Activated naive CD4-positive, alpha-beta T cell treated with anti-CD3 and anti-CD28 coated beads, Interleukin-2, amount 50 U/mL, for 72 hours (primary cell): ENCODE results near the gene RRAS. TPM values are rescaled to one million over a fixed set of nuclear protein-coding genes. Genes with fewer than 3 reads are reported as not detected.

Experiments
- ATAC-seq, 2 donors: fragments of 150-1000 bp; cut with Tn5 transposase; 2 replicates each; pipeline ENCODE4 v1.10.0; 2021; ENCODE audit warnings: mild to moderate bottlenecking in 2 of 2, moderate library complexity in 2 of 2
- DNase-seq, 2 donors: peaks; one replicate each; pipeline ENCODE4 v3.0.0; 2021 to 2022; ENCODE audit warnings: low spot score in 2 of 2
- H3K27ac Mint-ChIP-seq, 2 donors: one replicate each; pipeline ENCODE4 v1.8.0; 2022; ENCODE audit warnings: mild to moderate bottlenecking in 2 of 2, mixed read lengths in 2 of 2
- H3K36me3 Mint-ChIP-seq, 2 donors: one replicate each; pipeline ENCODE4 v1.8.0; 2022; ENCODE audit warnings: mixed read lengths in 2 of 2
- H3K9me3 Mint-ChIP-seq, 2 donors: one replicate each; pipeline ENCODE4 v1.8.0; 2022; ENCODE audit warnings: mixed read lengths in 2 of 2
- total RNA-seq, 2 donors: library from RNA; stranded (reverse); gene quantifications; one replicate each; pipeline ENCODE4 v1.2.3, GENCODE V29; 2022

Gene RRAS
- total RNA-seq, 2 donors from 2014 or later = 6.0 to 12.9 TPM

GRCh38 chr19:49662011-49662410 lies 22.1 kb upstream of the RRAS start:
- ATAC-seq (no peak), DNase-seq (no peak)
- no peaks in the 10 kb centered on the region for H3K9me3 Mint-ChIP-seq
- peaks cover 22% of the 10 kb centered on the region in 2 donors for H3K36me3 Mint-ChIP-seq
- peak overlapping the region in 1 of 2 donors; percentile 41 for H3K27ac Mint-ChIP-seq

DNA sequence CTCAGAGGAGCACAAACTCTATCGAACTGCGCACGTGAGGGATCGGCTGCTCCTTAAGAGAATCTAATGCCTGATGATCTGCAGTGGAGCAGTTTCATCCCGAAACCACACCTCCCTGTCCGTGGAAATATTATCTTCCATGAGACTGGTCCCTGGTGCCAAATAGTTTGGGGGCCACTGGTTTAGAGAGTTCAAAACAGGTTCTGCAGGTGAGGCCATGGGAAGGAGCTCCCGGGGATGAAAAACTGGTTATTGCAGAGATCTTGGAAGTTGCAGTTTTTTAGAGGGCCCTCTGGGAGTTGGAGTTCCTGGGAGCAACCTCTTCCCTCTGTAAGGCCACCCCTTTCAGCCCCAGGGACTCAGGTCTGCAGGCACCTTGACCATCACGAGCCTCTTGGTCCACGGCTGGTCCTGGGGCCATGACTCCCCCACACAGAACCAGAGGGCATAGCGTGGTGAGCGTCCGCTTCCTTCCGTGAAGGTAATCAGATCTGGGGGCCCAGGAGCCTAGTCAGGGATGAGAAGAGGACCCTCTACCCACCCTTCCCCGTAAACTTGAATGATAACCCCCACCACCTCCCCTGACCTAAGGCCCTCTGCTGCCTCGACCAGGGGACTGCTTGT lies 20.5 kb upstream of the RRAS start:
- peaks cover 16 to 23% of the 10 kb centered on the region in 2 donors for H3K36me3 Mint-ChIP-seq
- DNase-seq (no peak), ATAC-seq (no peak)
- peak overlapping the region in 1 of 2 donors; percentile 22 for H3K27ac Mint-ChIP-seq
- H3K9me3 Mint-ChIP-seq = no peaks in the 10 kb centered on the region

DNA sequence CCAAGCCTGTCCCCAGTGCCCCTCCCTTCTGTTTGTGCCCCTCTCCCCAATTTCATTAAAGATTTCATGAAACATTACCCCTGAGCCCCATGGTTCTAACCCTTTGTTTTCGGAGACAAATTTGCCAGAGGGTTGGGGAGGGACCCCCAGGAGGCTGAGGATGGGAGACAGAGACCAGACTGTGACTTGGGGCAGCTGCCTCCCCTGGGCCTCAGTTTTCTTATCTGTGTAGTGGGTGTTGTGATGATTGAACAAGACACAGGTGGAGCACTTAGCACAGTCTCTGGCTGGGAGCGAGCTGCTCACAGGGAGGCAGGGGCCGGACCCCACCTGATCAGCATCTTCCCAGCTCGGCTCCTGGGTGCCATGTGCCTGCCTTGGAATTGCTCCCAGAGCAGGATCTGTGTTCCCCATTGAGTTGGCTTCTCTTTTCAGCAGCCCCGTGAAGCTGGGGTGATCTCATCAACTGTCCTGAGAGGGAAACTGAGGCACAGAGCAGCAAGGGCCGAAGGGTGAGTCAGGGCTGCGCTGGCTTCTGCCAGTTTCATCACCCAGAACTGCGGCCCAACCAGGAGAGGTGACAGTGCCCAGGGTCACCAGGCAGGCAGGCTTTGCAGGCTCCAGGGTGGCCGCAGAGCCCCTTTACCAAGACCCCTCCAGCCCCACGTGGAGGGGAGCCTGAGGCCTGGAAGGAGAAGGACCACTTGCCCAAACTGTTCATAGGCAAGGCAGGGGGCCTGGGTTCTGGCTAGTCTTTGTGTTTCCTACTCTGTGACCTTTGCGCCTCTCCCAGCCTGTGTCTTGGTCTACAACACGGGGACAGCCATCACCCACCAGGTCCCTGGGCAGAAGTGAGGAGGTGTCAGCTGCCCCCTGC lies 18.9 kb upstream of the RRAS start:
- H3K27ac Mint-ChIP-seq = peak overlapping the region; percentile 29 to 60
- H3K9me3 Mint-ChIP-seq = no peaks in the 10 kb centered on the region
- peaks cover 2 to 7% of the 10 kb centered on the region in 2 donors for H3K36me3 Mint-ChIP-seq

GRCh38 chr19:49658139-49658517 lies 18.2 kb upstream of the RRAS start:
- ATAC-seq (no peak), DNase-seq (no peak)
- peak overlapping the region in 1 of 2 donors; percentile 86 for H3K27ac Mint-ChIP-seq
- H3K9me3 Mint-ChIP-seq = no peaks in the 10 kb centered on the region
- peaks cover 0 to 6% of the 10 kb centered on the region in 2 donors for H3K36me3 Mint-ChIP-seq

More for the DNA sequence above, 18.9 kb upstream of the RRAS start:
- ATAC-seq (peak in 1 of 2 donors; percentile 4), DNase-seq (no peak)

GRCh38 chr19:49657493-49658138 lies 17.7 kb upstream of the RRAS start:
- Mint-ChIP-seq H3K36me3 (peaks cover 0 to 6% of the 10 kb centered on the region in 2 donors), H3K27ac (peak overlapping the region in 1 of 2 donors; percentile 86)
- no peak for ATAC-seq

DNA sequence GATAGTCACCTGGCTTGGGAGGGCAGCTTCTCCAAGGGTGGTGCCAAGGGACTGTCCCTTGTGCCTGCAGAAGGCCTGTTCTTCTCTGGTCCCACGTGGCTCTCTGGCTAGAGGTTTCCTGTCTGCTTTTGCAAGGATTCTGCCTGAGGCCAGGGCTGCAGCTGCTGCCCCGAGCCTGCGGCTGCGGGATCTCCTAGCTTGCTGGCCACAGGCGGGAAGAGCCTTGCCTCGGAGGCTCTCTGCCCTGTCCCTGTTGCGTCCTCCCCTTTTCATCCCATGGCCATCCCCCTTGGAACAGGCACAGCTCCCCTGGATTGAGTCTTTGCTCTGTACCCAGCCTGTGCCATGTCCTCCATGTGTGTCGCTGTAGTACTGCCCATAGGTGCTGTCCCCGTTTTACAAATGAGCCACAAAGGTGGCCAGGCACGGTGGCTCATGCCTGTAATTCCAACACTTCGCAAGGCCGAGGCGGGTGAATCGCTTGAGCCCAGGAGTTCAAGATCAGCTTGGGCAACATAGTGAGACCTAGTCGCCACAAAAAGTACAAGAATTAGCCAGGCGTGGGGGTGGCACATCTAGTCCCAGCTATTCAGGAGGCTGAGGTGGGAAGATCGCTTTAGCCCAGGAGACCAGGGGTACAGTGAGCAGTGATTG lies 16.6 kb upstream of the RRAS start:
- peak overlapping the region; percentile 86 to 91 for H3K27ac Mint-ChIP-seq
- ATAC-seq (no peak), DNase-seq (no peak)
- no peaks in the 10 kb centered on the region for H3K9me3 Mint-ChIP-seq
- H3K36me3 Mint-ChIP-seq = peaks cover 0 to 6% of the 10 kb centered on the region in 2 donors

More at GRCh38 chr19:49657493-49658138, 17.7 kb upstream of the RRAS start:
- no peak for DNase-seq
- H3K9me3 Mint-ChIP-seq = no peaks in the 10 kb centered on the region

- no peak for DNase-seq
- Mint-ChIP-seq H3K36me3 (peaks cover 0 to 6% of the 10 kb centered on the region in 2 donors), H3K9me3 (no peaks in the 10 kb centered on the region), H3K27ac (peak overlapping the region; percentile 73 to 86)
- no peak for ATAC-seq
Measured at GRCh38 chr19:49655570-49656455, 15.9 kb upstream of the RRAS start.

DNA sequence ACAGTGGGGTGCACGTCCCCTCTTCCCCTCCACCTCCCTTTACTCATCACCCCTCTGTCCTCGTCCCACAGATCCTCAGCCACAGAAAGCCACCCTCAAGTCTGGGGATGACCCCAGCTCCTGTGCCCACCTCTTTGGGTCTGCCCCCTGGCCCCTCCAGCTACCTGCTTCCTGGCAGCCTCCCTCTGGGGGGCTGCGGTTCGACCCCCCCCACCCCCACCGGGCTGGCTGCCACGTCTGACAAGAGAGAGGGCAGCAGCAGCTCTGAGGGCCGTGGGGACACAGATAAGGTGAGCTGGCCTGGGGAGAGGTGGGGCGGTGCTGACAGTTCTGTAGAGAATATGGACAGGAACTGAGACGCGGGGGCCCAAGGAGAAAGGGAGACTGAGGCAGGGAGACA lies 14.6 kb upstream of the RRAS start:
- ATAC-seq (no peak), DNase-seq (no peak)
- Mint-ChIP-seq H3K36me3 (peaks cover 0 to 6% of the 10 kb centered on the region in 2 donors), H3K9me3 (no peaks in the 10 kb centered on the region), H3K27ac (peak overlapping the region in 1 of 2 donors; percentile 40)

- ATAC-seq = no peak
- no peak for DNase-seq
Measured at GRCh38 chr19:49653466-49653806, 13.5 kb upstream of the RRAS start.

GRCh38 chr19:49652551-49653465 lies 12.9 kb upstream of the RRAS start:
- Mint-ChIP-seq H3K36me3 (peaks cover 0 to 6% of the 10 kb centered on the region in 2 donors), H3K27ac (no peak overlapping the region), H3K9me3 (no peaks in the 10 kb centered on the region)
- no peak for ATAC-seq
- no peak for DNase-seq

More at GRCh38 chr19:49653466-49653806, 13.5 kb upstream of the RRAS start:
- H3K36me3 Mint-ChIP-seq = peaks cover 0 to 6% of the 10 kb centered on the region in 2 donors
- H3K27ac Mint-ChIP-seq = no peak overlapping the region
- no peaks in the 10 kb centered on the region for H3K9me3 Mint-ChIP-seq

DNA sequence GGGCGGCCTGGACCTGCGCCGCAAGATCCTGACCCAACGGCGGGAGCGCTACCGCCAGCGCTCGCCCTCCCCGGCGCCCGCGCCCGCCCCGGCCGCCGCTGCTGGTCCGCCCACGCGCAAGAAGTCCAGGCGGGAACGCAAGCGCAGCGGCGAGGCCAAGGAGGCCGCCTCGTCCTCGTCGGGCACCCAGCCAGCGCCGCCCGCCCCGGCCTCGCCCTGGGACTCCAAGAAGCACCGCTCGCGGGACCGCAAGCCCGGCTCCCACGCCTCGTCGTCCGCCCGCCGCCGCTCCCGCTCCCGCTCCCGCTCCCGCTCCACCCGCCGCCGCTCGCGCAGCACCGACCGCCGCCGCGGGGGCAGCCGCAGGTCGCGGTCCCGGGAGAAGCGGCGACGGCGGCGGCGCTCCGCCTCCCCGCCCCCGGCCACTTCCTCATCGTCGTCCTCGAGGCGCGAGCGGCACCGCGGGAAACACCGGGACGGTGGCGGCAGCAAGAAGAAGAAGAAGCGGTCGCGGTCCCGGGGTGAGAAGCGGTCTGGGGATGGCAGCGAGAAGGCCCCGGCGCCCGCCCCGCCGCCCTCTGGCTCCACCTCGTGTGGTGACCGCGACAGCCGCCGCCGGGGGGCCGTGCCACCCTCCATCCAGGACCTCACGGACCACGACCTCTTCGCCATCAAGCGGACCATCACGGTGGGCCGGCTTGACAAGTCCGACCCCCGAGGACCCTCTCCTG lies 12.0 kb upstream of the RRAS start:
- no peak for DNase-seq
- H3K36me3 Mint-ChIP-seq = peaks cover 0 to 6% of the 10 kb centered on the region in 2 donors

DNA sequence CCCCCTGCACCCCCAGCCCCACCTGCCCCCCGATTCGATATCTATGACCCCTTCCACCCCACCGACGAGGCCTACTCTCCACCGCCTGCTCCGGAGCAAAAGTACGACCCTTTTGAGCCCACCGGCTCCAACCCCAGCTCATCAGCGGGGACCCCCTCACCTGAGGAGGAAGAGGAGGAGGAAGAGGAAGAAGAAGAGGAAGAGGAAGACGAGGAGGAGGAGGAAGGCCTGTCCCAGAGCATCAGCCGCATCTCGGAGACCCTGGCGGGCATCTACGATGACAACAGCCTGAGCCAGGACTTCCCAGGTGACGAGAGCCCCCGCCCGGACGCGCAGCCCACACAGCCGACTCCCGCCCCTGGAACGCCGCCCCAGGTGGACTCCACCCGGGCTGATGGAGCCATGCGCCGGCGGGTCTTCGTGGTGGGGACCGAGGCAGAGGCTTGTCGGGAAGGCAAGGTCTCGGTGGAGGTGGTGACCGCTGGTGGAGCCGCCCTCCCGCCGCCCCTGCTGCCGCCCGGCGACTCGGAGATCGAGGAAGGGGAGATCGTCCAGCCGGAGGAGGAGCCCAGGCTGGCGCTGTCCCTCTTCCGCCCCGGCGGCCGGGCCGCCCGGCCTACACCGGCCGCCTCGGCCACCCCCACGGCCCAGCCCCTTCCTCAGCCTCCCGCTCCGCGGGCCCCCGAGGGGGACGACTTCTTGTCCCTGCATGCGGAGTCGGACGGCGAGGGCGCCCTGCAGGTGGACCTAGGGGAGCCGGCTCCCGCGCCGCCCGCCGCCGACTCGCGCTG lies 11.3 kb upstream of the RRAS start:
- peaks cover 0 to 6% of the 10 kb centered on the region in 2 donors for H3K36me3 Mint-ChIP-seq

More for the DNA sequence above, 12.0 kb upstream of the RRAS start:
- no peak for ATAC-seq
- H3K27ac Mint-ChIP-seq = no peak overlapping the region
- H3K9me3 Mint-ChIP-seq = no peaks in the 10 kb centered on the region

GRCh38 chr19:49646586-49646985 lies 6.6 kb upstream of the RRAS start:
- peaks cover 7 to 12% of the 10 kb centered on the region in 2 donors for H3K36me3 Mint-ChIP-seq
- ATAC-seq (no peak), DNase-seq (no peak)
- H3K27ac Mint-ChIP-seq = no peak overlapping the region
- H3K9me3 Mint-ChIP-seq = no peaks in the 10 kb centered on the region

More for the DNA sequence above, 11.3 kb upstream of the RRAS start:
- H3K9me3 Mint-ChIP-seq = no peaks in the 10 kb centered on the region
- DNase-seq (no peak), ATAC-seq (no peak)
- H3K27ac Mint-ChIP-seq = no peak overlapping the region

DNA sequence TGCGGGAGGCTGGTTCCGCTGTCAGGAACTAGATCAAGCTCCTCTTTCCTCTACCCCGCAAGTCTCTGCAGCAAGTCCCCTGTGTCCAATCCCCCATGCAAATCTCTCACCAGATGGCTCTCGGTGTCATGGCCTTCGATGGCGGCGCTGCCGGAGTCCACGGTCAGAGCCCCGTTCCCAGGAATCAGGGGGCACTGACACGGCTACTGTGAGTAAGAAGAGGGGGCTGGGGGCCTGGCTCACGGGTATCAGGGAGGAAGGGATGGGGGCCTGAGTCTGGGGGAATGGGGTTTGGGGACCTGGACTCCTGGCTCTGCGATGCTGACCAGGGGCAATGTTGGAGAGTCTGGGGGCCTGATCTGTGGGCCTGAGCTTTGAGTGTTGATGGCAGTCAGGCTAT lies 6.1 kb upstream of the RRAS start:
- no peak for ATAC-seq
- peak overlapping the region in 1 of 2 donors; percentile 65 for H3K27ac Mint-ChIP-seq

More for the DNA sequence above, 6.1 kb upstream of the RRAS start:
- no peaks in the 10 kb centered on the region for H3K9me3 Mint-ChIP-seq
- peaks cover 7 to 12% of the 10 kb centered on the region in 2 donors for H3K36me3 Mint-ChIP-seq
- no peak for DNase-seq
